ENCODE results near the gene GP1BA.
A peak's percentile ranks its signal among the peaks of the same experiment; 100 is the strongest.

Gene GP1BA

GRCh38 chr17:4941319-4941610, 9.2 kb downstream of the GP1BA start:
- Histone ChIP-seq H3K4me3 (replicated peaks; ENCODE audit: low read depth, low read length) (peak overlapping the region; percentile 89), H3K36me3 (ENCODE audit: control insufficient read depth, insufficient read depth, low read length) (peaks cover 30% of the 10 kb centered on the region), H3K27me3 (replicated peaks; ENCODE audit: control insufficient read depth, insufficient read depth, low read length) (no peaks in the 10 kb centered on the region)
- DNase-seq (ENCODE audit: extremely low read depth, insufficient read length), result no peak
- no peak for TF ChIP-seq CTCF (IDR thresholded peaks at IDR 0.05; ENCODE audit: insufficient read depth, low read length, poor library complexity, severe bottlenecking)

GRCh38 chr17:4942760-4943508, 10.9 kb downstream of the GP1BA start:
- Histone ChIP-seq H3K27me3 (replicated peaks; ENCODE audit: control insufficient read depth, insufficient read depth, low read length) (no peaks in the 10 kb centered on the region), H3K4me3 (replicated peaks; ENCODE audit: low read depth, low read length) (no peak overlapping the region), H3K36me3 (ENCODE audit: control insufficient read depth, insufficient read depth, low read length) (peaks cover 28% of the 10 kb centered on the region)
- TF ChIP-seq CTCF (IDR thresholded peaks at IDR 0.05; ENCODE audit: insufficient read depth, low read length, poor library complexity, severe bottlenecking), result no peak
- DNase-seq (ENCODE audit: extremely low read depth, insufficient read length), result no peak

GRCh38 chr17:4944163-4944553, 12.1 kb downstream of the GP1BA start:
- peak overlapping the region; percentile 100 for H3K4me3 ChIP-seq (replicated peaks; ENCODE audit: low read depth, low read length)
- peaks cover 24% of the 10 kb centered on the region for H3K36me3 ChIP-seq (ENCODE audit: control insufficient read depth, insufficient read depth, low read length)
- DNase-seq (ENCODE audit: extremely low read depth, insufficient read length), result no peak

GRCh38 chr17:4944554-4945175, 12.6 kb downstream of the GP1BA start:
- DNase-seq (ENCODE audit: extremely low read depth, insufficient read length), result peak; percentile 57
- Histone ChIP-seq H3K27me3 (replicated peaks; ENCODE audit: control insufficient read depth, insufficient read depth, low read length) (no peaks in the 10 kb centered on the region), H3K36me3 (ENCODE audit: control insufficient read depth, insufficient read depth, low read length) (peaks cover 24% of the 10 kb centered on the region), H3K4me3 (replicated peaks; ENCODE audit: low read depth, low read length) (peak overlapping the region; percentile 100)
- TF ChIP-seq CTCF (IDR thresholded peaks at IDR 0.05; ENCODE audit: insufficient read depth, low read length, poor library complexity, severe bottlenecking), result no peak

More at GRCh38 chr17:4944163-4944553, 12.1 kb downstream of the GP1BA start:
- H3K27me3 ChIP-seq (replicated peaks; ENCODE audit: control insufficient read depth, insufficient read depth, low read length), result no peaks in the 10 kb centered on the region
- TF ChIP-seq CTCF (IDR thresholded peaks at IDR 0.05; ENCODE audit: insufficient read depth, low read length, poor library complexity, severe bottlenecking), result no peak

GRCh38 chr17:4945176-4945943, 13.3 kb downstream of the GP1BA start:
- no peak for TF ChIP-seq CTCF (IDR thresholded peaks at IDR 0.05; ENCODE audit: insufficient read depth, low read length, poor library complexity, severe bottlenecking)
- DNase-seq (ENCODE audit: extremely low read depth, insufficient read length), result peak; percentile 68
- Histone ChIP-seq H3K27me3 (replicated peaks; ENCODE audit: control insufficient read depth, insufficient read depth, low read length) (no peaks in the 10 kb centered on the region), H3K36me3 (ENCODE audit: control insufficient read depth, insufficient read depth, low read length) (peaks cover 24% of the 10 kb centered on the region), H3K4me3 (replicated peaks; ENCODE audit: low read depth, low read length) (peak overlapping the region; percentile 100)

Measured in GM06990 (cell line).